ENCODE results near the gene USP25. TPM values are rescaled to one million over a fixed set of nuclear protein-coding genes. Genes with fewer than 3 reads are reported as not detected.
A peak's percentile ranks its signal among the peaks of the same experiment; 100 is the strongest.

The USP25 gene
- total and polyA plus RNA-seq, 9 of the 15 experiments (the other 6 are each of a cell fraction or from before 2014, with no cell fraction given): 7.8 to 44.9 (median 31.4) TPM

DNA sequence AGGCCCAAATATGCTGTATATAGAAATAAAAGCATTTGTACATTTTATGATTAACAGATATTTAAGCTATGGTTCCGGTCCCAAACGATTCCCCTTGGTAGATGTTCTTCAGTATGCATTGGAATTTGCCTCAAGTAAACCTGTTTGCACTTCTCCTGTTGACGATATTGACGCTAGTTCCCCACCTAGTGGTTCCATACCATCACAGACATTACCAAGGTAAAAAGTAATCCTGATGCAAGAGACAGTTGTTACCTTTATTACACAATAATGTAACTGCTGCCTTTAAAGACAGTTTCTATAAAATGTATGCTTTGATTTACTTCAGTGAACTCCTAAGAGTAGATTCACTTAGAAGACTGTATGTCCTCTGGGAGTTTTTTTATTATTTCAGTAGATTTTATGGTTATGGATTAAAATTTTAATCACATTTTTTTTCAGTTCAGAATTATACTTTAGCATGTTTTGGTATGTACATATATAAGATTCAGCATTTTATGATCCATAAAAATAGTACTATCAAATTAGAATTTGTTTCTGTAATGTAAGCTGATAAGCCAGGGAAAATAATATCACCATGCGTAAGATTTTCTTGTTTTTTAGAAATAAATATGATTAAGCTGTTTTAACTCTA is 96.5 kb downstream of the USP25 start (continued):
- TF ChIP-seq, protein P1, sequence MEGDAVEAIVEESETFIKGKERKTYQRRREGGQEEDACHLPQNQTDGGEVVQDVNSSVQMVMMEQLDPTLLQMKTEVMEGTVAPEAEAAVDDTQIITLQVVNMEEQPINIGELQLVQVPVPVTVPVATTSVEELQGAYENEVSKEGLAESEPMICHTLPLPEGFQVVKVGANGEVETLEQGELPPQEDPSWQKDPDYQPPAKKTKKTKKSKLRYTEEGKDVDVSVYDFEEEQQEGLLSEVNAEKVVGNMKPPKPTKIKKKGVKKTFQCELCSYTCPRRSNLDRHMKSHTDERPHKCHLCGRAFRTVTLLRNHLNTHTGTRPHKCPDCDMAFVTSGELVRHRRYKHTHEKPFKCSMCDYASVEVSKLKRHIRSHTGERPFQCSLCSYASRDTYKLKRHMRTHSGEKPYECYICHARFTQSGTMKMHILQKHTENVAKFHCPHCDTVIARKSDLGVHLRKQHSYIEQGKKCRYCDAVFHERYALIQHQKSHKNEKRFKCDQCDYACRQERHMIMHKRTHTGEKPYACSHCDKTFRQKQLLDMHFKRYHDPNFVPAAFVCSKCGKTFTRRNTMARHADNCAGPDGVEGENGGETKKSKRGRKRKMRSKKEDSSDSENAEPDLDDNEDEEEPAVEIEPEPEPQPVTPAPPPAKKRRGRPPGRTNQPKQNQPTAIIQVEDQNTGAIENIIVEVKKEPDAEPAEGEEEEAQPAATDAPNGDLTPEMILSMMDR (IDR thresholded peaks at IDR 0.05 in 2 of 3, conservative IDR thresholded peaks at IDR 0.05 in 1 of 3; ENCODE audit: insufficient read depth in 2 of 3, low read depth in 1 of 3, low read length in 3 of 3): peak; percentile 38 to 68 (median 61)
- TF ChIP-seq, protein P2, sequence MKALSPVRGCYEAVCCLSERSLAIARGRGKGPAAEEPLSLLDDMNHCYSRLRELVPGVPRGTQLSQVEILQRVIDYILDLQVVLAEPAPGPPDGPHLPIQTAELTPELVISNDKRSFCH (CRISPR knock-in tag; IDR thresholded peaks at IDR 0.05): no peak
- TF ChIP-seq, protein P2 (tag; IDR thresholded peaks at IDR 0.05): no peak
- TF ChIP-seq RFX1 (IDR thresholded peaks at IDR 0.05) (no peak), ARID2 (IDR thresholded peaks at IDR 0.05) (peak; percentile 40; the same call in 1 of the 2 replicates), TRIM24 (IDR thresholded peaks at IDR 0.05) (peak; percentile 68 to 73; a peak in 2 of 4 replicates)
- TF ChIP-seq, protein P3, sequence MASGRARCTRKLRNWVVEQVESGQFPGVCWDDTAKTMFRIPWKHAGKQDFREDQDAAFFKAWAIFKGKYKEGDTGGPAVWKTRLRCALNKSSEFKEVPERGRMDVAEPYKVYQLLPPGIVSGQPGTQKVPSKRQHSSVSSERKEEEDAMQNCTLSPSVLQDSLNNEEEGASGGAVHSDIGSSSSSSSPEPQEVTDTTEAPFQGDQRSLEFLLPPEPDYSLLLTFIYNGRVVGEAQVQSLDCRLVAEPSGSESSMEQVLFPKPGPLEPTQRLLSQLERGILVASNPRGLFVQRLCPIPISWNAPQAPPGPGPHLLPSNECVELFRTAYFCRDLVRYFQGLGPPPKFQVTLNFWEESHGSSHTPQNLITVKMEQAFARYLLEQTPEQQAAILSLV (tag; IDR thresholded peaks at IDR 0.05): peak; percentile 28; the same call in 1 of the 2 replicates
